Vagina (tissue), 2 donors: ENCODE results near the gene GRAMD4. TPM values are rescaled to one million over a fixed set of nuclear protein-coding genes. Genes with fewer than 3 reads are reported as not detected.

ENCODE experiments used
- DNase-seq, 2 donors: peaks; one replicate each; pipeline ENCODE4 v3.0.0-alpha.2; 2017; ENCODE audit errors: extremely low spot score in 2 of 2
- H3K27ac ChIP-seq: fragments of 200-600 bp; sonication (generic); one replicate; pipeline ENCODE4 v1.5.1; 2019
- H3K27me3 ChIP-seq: fragments of 200-600 bp; sonication (generic); one replicate; pipeline ENCODE4 v1.5.1; 2019
- H3K36me3 ChIP-seq, 2 donors: fragments of 200-600 bp; sonication (generic); one replicate each; pipeline ENCODE4 v1.5.1; 2017 to 2019
- H3K4me1 ChIP-seq: fragments of 200-600 bp; sonication (generic); one replicate; pipeline ENCODE4 v1.5.1; 2019
- H3K4me3 ChIP-seq, 2 donors: fragments of 200-600 bp; sonication (generic); 1 replicate in 1 of 2; 2 replicates in 1 of 2; pipeline ENCODE4 v1.5.1; 2016 to 2019
- H3K9me3 ChIP-seq: fragments of 200-600 bp; sonication (generic); one replicate; pipeline ENCODE4 v1.5.1; 2019
- CTCF ChIP-seq, 3 experiments: fragments of 450-650 bp in 2 of 3; fragments of 200-600 bp in 1 of 3; sonication (generic) in 1 of 3; IDR thresholded peaks; one replicate each; pipeline ENCODE4 v1.5.1; 2017 to 2019; ENCODE audit warnings: antibody characterized with exemption in 3 of 3, mild to moderate bottlenecking in 2 of 3, moderate library complexity in 2 of 3
- POLR2A ChIP-seq, 2 donors: fragments of 450-650 bp; IDR thresholded peaks; one replicate each; pipeline ENCODE4 v1.6.1; 2017; ENCODE audit warnings: antibody characterized with exemption in 2 of 2, mild to moderate bottlenecking in 2 of 2, moderate library complexity in 2 of 2
- POLR2AphosphoS5 ChIP-seq, 2 donors: sonication (generic); formaldehyde crosslinking; IDR thresholded peaks; one replicate each; pipeline ENCODE4 v1.9.0; 2017; ENCODE audit warnings: antibody characterized with exemption in 2 of 2, mild to moderate bottlenecking in 2 of 2, low read depth in 1 of 2; ENCODE audit not compliant: insufficient read depth in 1 of 2
- intact Hi-C: fragments of 100-400 bp; cut with DNase I; formaldehyde crosslinking; loops from one replicate; pipeline ENCODE4 v1.15.1; 2023
- total RNA-seq: library from RNA; depleted of rRNA; stranded (reverse); fragments of >200 nt; gene quantifications from one replicate; pipeline ENCODE4 v1.2.3, GENCODE V29; 2016

The GRAMD4 gene
- 28.7 TPM for total RNA-seq

GRCh38 chr22:46619830-46620501, at the start of gene GRAMD4:
Gene GRAMD4 (plus strand): TSS chr22:46620386. CDS start chr22:46626800, 6,414 bp downstream.
- H3K36me3 ChIP-seq, result no peaks in the 10 kb centered on the region
- H3K4me3 ChIP-seq, result no peak within 1 kb of the TSS
- no peak for TF ChIP-seq POLR2A (IDR thresholded peaks at IDR 0.05)
- TF ChIP-seq POLR2AphosphoS5 (IDR thresholded peaks at IDR 0.05; ENCODE audit: insufficient read depth in 1 of 2, low read depth in 1 of 2), result no peak
- TF ChIP-seq CTCF (IDR thresholded peaks at IDR 0.05), result no peak
- no peak for DNase-seq
- no peaks in the 10 kb centered on the region for H3K9me3 ChIP-seq
- peaks cover 25% of the 10 kb centered on the region for H3K4me1 ChIP-seq
- intact Hi-C loops, result no loop called here
- H3K27me3 ChIP-seq, result no peaks in the 10 kb centered on the region
- peak within 1 kb of the TSS; percentile 25 for H3K27ac ChIP-seq

GRCh38 chr22:46571642-46572250, 48.4 kb upstream of the GRAMD4 start:
- Histone ChIP-seq H3K27ac (no peak overlapping the region), H3K4me3 (no peak overlapping the region), H3K27me3 (no peaks in the 10 kb centered on the region), H3K9me3 (no peaks in the 10 kb centered on the region), H3K4me1 (peaks cover 12% of the 10 kb centered on the region), H3K36me3 (no peaks in the 10 kb centered on the region)
- TF ChIP-seq POLR2AphosphoS5 (IDR thresholded peaks at IDR 0.05; ENCODE audit: insufficient read depth in 1 of 2, low read depth in 1 of 2) (no peak), POLR2A (IDR thresholded peaks at IDR 0.05) (no peak), CTCF (IDR thresholded peaks at IDR 0.05) (no peak)
- intact Hi-C loops, result no loop called here
- no peak for DNase-seq

GRCh38 chr22:46572911-46573780, 47.0 kb upstream of the GRAMD4 start:
- Histone ChIP-seq H3K4me3 (no peak overlapping the region), H3K9me3 (no peaks in the 10 kb centered on the region), H3K4me1 (peaks cover 19% of the 10 kb centered on the region), H3K27me3 (no peaks in the 10 kb centered on the region), H3K27ac (no peak overlapping the region), H3K36me3 (no peaks in the 10 kb centered on the region)
- DNase-seq, result no peak
- TF ChIP-seq POLR2AphosphoS5 (IDR thresholded peaks at IDR 0.05; ENCODE audit: insufficient read depth in 1 of 2, low read depth in 1 of 2), result no peak
- TF ChIP-seq POLR2A (IDR thresholded peaks at IDR 0.05), result no peak
- no peak for TF ChIP-seq CTCF (IDR thresholded peaks at IDR 0.05)
- intact Hi-C loops, result no loop called here

- no peaks in the 10 kb centered on the region for H3K9me3 ChIP-seq
- DNase-seq, result no peak
- intact Hi-C loops, result no loop called here
- H3K27ac ChIP-seq, result no peak overlapping the region
- peaks cover 26% of the 10 kb centered on the region for H3K4me1 ChIP-seq
- H3K27me3 ChIP-seq, result no peaks in the 10 kb centered on the region
- H3K36me3 ChIP-seq, result no peaks in the 10 kb centered on the region
- no peak overlapping the region for H3K4me3 ChIP-seq
- TF ChIP-seq POLR2A (IDR thresholded peaks at IDR 0.05), result no peak
Measured at GRCh38 chr22:46573781-46574437, 46.3 kb upstream of the GRAMD4 start.

GRCh38 chr22:46574438-46574992, 45.7 kb upstream of the GRAMD4 start:
- no peaks in the 10 kb centered on the region for H3K27me3 ChIP-seq
- no peaks in the 10 kb centered on the region for H3K9me3 ChIP-seq
- TF ChIP-seq POLR2A (IDR thresholded peaks at IDR 0.05) (no peak), CTCF (IDR thresholded peaks at IDR 0.05) (no peak), POLR2AphosphoS5 (IDR thresholded peaks at IDR 0.05; ENCODE audit: insufficient read depth in 1 of 2, low read depth in 1 of 2) (no peak)
- intact Hi-C loops, result no loop called here
- no peaks in the 10 kb centered on the region for H3K36me3 ChIP-seq
- peaks cover 32% of the 10 kb centered on the region for H3K4me1 ChIP-seq
- DNase-seq, result no peak
- H3K27ac ChIP-seq, result no peak overlapping the region
- H3K4me3 ChIP-seq, result no peak overlapping the region
